GM19397 (cell line): ENCODE data around the gene DAP.
"Not testable (repeated sequence)": the region's sequence is repeated elsewhere in the genome, so short reads cannot be mapped to it uniquely, and the experiment has no call there.

ENCODE experiments used
- ATAC-seq: cut with Tn5 transposase; IDR thresholded peaks from one replicate; pipeline ENCODE4 v1.9.1; 2021; ENCODE audit warnings: mild to moderate bottlenecking, moderate library complexity; ENCODE audit not compliant: unreplicated experiment

Gene DAP

GRCh38 chr5:10735569-10736276, 25.3 kb downstream of the DAP start:
- ATAC-seq: peak; percentile 82

GRCh38 chr5:10734832-10735523, 26.1 kb downstream of the DAP start:
- ATAC-seq: no peak

GRCh38 chr5:10734037-10734709, 26.9 kb downstream of the DAP start:
- ATAC-seq: no peak

- no peak for ATAC-seq
Measured at GRCh38 chr5:10733426-10733825, 27.6 kb downstream of the DAP start.

GRCh38 chr5:10731913-10732312, 29.1 kb downstream of the DAP start:
- no peak for ATAC-seq

GRCh38 chr5:10730043-10730351, 31.0 kb downstream of the DAP start:
- ATAC-seq: no peak

- ATAC-seq: no peak
Measured at GRCh38 chr5:10729320-10730042, 31.6 kb downstream of the DAP start.

GRCh38 chr5:10728679-10729078, 32.4 kb downstream of the DAP start:
- ATAC-seq: no peak

- ATAC-seq: no peak
Measured at GRCh38 chr5:10727861-10728260, 33.2 kb downstream of the DAP start.

- ATAC-seq: peak; percentile 95
Measured at GRCh38 chr5:10726913-10727517, 34.0 kb downstream of the DAP start.

GRCh38 chr5:10726179-10726912, 34.7 kb downstream of the DAP start:
- no peak for ATAC-seq

- no peak for ATAC-seq
Measured at GRCh38 chr5:10725636-10726035, 35.4 kb downstream of the DAP start.

GRCh38 chr5:10724781-10725507, 36.1 kb downstream of the DAP start:
- no peak for ATAC-seq

GRCh38 chr5:10723514-10723913, 37.5 kb downstream of the DAP start:
- ATAC-seq: no peak

- ATAC-seq: not testable (repeated sequence)
Measured at GRCh38 chr5:10720766-10721165, 40.3 kb downstream of the DAP start.

- no peak for ATAC-seq
Measured at GRCh38 chr5:10719965-10720364, 41.1 kb downstream of the DAP start.

GRCh38 chr5:10718617-10719016, 42.4 kb downstream of the DAP start:
- not testable (repeated sequence) for ATAC-seq

GRCh38 chr5:10716825-10717224, 44.2 kb downstream of the DAP start:
- ATAC-seq: not testable (repeated sequence)

GRCh38 chr5:10715605-10716290, 45.3 kb downstream of the DAP start:
- no peak for ATAC-seq
